HG02840 (cell line): ENCODE measurements around the gene GFOD2.

Source experiments
- ATAC-seq: cut with Tn5 transposase; IDR thresholded peaks from one replicate; pipeline ENCODE4 v1.9.1; 2021; ENCODE audit warnings: mild to moderate bottlenecking, moderate library complexity, moderate number of reproducible peaks; ENCODE audit not compliant: unreplicated experiment, low FRiP score

The GFOD2 gene

GRCh38 chr16:67733734-67734470 lies 14.8 kb upstream of the GFOD2 start:
- no peak for ATAC-seq

GRCh38 chr16:67731753-67732095 lies 12.6 kb upstream of the GFOD2 start:
- ATAC-seq: no peak

GRCh38 chr16:67731071-67731752 lies 12.1 kb upstream of the GFOD2 start:
- no peak for ATAC-seq

- ATAC-seq: no peak
Measured at GRCh38 chr16:67730326-67730725, 11.2 kb upstream of the GFOD2 start.

- no peak for ATAC-seq
Measured at GRCh38 chr16:67729636-67730248, 10.6 kb upstream of the GFOD2 start.

GRCh38 chr16:67727521-67728485 lies 8.7 kb upstream of the GFOD2 start:
- ATAC-seq: no peak

- no peak for ATAC-seq
Measured at GRCh38 chr16:67726106-67727034, 7.3 kb upstream of the GFOD2 start.

- ATAC-seq: no peak
Measured at GRCh38 chr16:67723911-67724305, 4.8 kb upstream of the GFOD2 start.

- ATAC-seq: no peak
Measured at GRCh38 chr16:67723151-67723910, 4.2 kb upstream of the GFOD2 start.

- no peak for ATAC-seq
Measured at GRCh38 chr16:67720236-67720635, 1.1 kb upstream of the GFOD2 start.

GRCh38 chr16:67719778-67720144 lies 645 bp upstream of the GFOD2 start:
- no peak for ATAC-seq

- ATAC-seq: peak; percentile 12
Measured at GRCh38 chr16:67718668-67719047, 458 bp downstream of the GFOD2 start.

GRCh38 chr16:67716097-67716496 lies 3.0 kb downstream of the GFOD2 start:
- ATAC-seq: no peak

GRCh38 chr16:67714522-67714921 lies 4.6 kb downstream of the GFOD2 start:
- ATAC-seq: no peak

GRCh38 chr16:67713647-67714273 lies 5.4 kb downstream of the GFOD2 start:
- no peak for ATAC-seq

GRCh38 chr16:67710607-67711006 lies 8.5 kb downstream of the GFOD2 start:
- ATAC-seq: no peak

- ATAC-seq: no peak
Measured at GRCh38 chr16:67709050-67709449, 10.1 kb downstream of the GFOD2 start.

GRCh38 chr16:67708368-67708771 lies 10.7 kb downstream of the GFOD2 start:
- ATAC-seq: no peak

GRCh38 chr16:67707790-67708189 lies 11.3 kb downstream of the GFOD2 start:
- no peak for ATAC-seq
